ENCODE data around the gene TNFSF8. TPM values are rescaled to one million over a fixed set of nuclear protein-coding genes. Genes with fewer than 3 reads are reported as not detected.

TNFSF8 gene
- total RNA-seq, 1 donor from 2014 or later: 0.96 TPM

GRCh38 chr9:114856942-114857315 is 73.5 kb downstream of the TNFSF8 start:
- no peak for DNase-seq (ENCODE audit: low spot score in 2 of 2)
- Histone ChIP-seq H3K9me3 (no peaks in the 10 kb centered on the region), H3K27me3 (no peaks in the 10 kb centered on the region), H3K36me3 (no peaks in the 10 kb centered on the region), H3K27ac (no peak overlapping the region), H3K4me1 (no peaks in the 10 kb centered on the region), H3K4me3 (no peak overlapping the region)
- intact Hi-C loops (cut with DNase I): no loop called here
- no peak for TF ChIP-seq CTCF (IDR thresholded peaks at IDR 0.05)

GRCh38 chr9:114856215-114856941 is 74.0 kb downstream of the TNFSF8 start:
- no peaks in the 10 kb centered on the region for H3K36me3 ChIP-seq
- no peaks in the 10 kb centered on the region for H3K27me3 ChIP-seq
- H3K4me3 ChIP-seq: no peak overlapping the region
- DNase-seq (ENCODE audit: low spot score in 2 of 2): no peak
- no peak for TF ChIP-seq CTCF (IDR thresholded peaks at IDR 0.05)
- intact Hi-C loops (cut with DNase I): no loop called here
- H3K9me3 ChIP-seq: no peaks in the 10 kb centered on the region
- H3K27ac ChIP-seq: no peak overlapping the region
- H3K4me1 ChIP-seq: no peaks in the 10 kb centered on the region

GRCh38 chr9:114855488-114855887 is 74.9 kb downstream of the TNFSF8 start:
- Histone ChIP-seq H3K27me3 (no peaks in the 10 kb centered on the region), H3K4me1 (no peaks in the 10 kb centered on the region), H3K27ac (no peak overlapping the region), H3K4me3 (no peak overlapping the region), H3K9me3 (no peaks in the 10 kb centered on the region), H3K36me3 (no peaks in the 10 kb centered on the region)
- DNase-seq (ENCODE audit: low spot score in 2 of 2): no peak
- no peak for TF ChIP-seq CTCF (IDR thresholded peaks at IDR 0.05)
- intact Hi-C loops (cut with DNase I): no loop called here

GRCh38 chr9:114854736-114855355 is 75.5 kb downstream of the TNFSF8 start:
- intact Hi-C loops (cut with DNase I): no loop called here
- Histone ChIP-seq H3K27ac (no peak overlapping the region), H3K4me1 (no peaks in the 10 kb centered on the region)

GRCh38 chr9:114853071-114853855 is 77.1 kb downstream of the TNFSF8 start:
- intact Hi-C loops (cut with DNase I): no loop called here
- H3K4me3 ChIP-seq: no peak overlapping the region
- H3K27ac ChIP-seq: no peak overlapping the region

More at GRCh38 chr9:114854736-114855355, 75.5 kb downstream of the TNFSF8 start:
- H3K27me3 ChIP-seq: no peaks in the 10 kb centered on the region
- no peaks in the 10 kb centered on the region for H3K9me3 ChIP-seq
- H3K36me3 ChIP-seq: no peaks in the 10 kb centered on the region
- H3K4me3 ChIP-seq: no peak overlapping the region
- no peak for TF ChIP-seq CTCF (IDR thresholded peaks at IDR 0.05)
- DNase-seq (ENCODE audit: low spot score in 2 of 2): no peak

More at GRCh38 chr9:114853071-114853855, 77.1 kb downstream of the TNFSF8 start:
- no peaks in the 10 kb centered on the region for H3K27me3 ChIP-seq
- no peaks in the 10 kb centered on the region for H3K9me3 ChIP-seq
- no peak for TF ChIP-seq CTCF (IDR thresholded peaks at IDR 0.05)
- no peak for DNase-seq (ENCODE audit: low spot score in 2 of 2)
- no peaks in the 10 kb centered on the region for H3K36me3 ChIP-seq
- H3K4me1 ChIP-seq: no peaks in the 10 kb centered on the region
